HG02973 (cell line): ENCODE results near the gene CACNB4.

Source experiments
- ATAC-seq: cut with Tn5 transposase; IDR thresholded peaks from one replicate; pipeline ENCODE4 v1.9.1; 2021; ENCODE audit warnings: moderate library complexity; ENCODE audit not compliant: unreplicated experiment

CACNB4 gene

GRCh38 chr2:151830961-151831360, 267.9 kb downstream of the CACNB4 start:
- ATAC-seq: no peak

GRCh38 chr2:151828890-151829324, 269.9 kb downstream of the CACNB4 start:
- ATAC-seq: no peak

GRCh38 chr2:151828143-151828889, 270.5 kb downstream of the CACNB4 start, which contains the start of gene ARL5A:
ARL5A (minus strand) TSS chr2:151828421; CDS start chr2:151828176, 245 bp downstream.
- ATAC-seq: peak; percentile 94

DNA sequence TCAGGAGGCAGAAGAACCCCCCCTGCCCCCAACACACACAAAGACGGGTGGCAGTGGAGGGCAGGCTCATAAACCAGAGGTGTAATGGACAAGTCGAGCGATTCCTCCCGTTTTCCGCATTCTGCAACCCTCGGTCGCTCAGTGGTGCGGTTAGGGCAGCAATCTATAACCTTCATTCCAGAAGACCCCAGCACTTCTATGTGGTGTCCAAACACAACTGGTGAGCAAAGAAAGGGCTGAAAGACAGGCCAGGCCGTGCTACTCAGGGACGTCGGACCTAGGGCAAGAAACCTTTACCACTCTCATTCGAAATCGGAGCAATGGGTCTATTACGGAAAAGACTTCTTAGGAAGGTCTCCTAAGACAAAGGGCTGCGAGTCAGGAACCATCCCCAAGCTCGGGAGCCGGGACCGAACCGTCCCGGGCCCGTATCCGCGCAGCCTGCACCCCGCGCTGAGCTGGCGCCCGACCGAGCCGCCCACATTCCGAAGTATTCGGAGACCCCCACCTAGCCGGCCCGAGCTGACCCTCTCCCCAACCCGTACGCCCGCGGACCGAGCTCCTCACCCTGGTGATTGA, 271.2 kb downstream of the CACNB4 start:
- ATAC-seq: peak; percentile 25

GRCh38 chr2:151826737-151827157, 272.1 kb downstream of the CACNB4 start:
- ATAC-seq: no peak

GRCh38 chr2:151824886-151825285, 274.0 kb downstream of the CACNB4 start:
- no peak for ATAC-seq

- no peak for ATAC-seq
These were observed 275.2 kb downstream of the CACNB4 start for GRCh38 chr2:151823651-151824050.

DNA sequence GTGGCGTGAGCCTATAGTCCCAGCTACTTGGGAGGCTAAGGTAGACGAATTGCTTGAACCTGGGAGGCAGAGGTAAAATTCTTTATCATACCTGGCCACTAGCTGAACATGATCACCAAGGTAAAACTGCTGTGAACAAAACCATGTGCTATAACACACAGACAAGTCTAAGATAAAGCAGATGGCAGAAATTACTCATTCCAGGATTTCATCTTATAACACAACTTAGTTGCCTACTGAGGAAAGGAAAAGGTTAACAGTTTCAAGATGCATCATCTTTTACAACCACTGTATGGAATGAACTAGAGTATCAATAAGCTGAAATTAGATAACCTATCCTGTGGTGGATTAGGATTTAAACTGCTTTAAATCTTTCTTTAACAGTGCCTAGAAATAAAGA, 278.9 kb downstream of the CACNB4 start:
- peak; percentile 47 for ATAC-seq

DNA sequence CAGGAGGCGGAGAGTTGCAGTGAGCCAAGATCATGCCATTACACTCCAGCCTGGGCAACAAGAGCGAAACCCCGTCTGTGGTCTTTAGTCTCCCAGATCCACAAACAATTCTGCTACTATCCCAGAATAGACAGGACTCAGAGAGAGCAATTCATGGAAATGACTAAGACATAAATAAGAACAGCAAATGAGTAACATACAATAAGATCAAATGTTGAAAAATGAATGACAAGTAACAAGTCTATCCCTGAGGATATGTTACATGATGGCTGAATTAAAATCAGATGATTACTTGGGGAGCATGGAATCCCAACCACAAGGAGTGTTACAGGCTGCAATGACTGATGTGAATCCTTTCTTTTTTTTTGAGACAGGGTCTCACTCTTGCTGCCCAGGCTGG, 280.9 kb downstream of the CACNB4 start:
- ATAC-seq: no peak

- ATAC-seq: no peak
These were observed 282.0 kb downstream of the CACNB4 start for GRCh38 chr2:151816843-151817242.

DNA sequence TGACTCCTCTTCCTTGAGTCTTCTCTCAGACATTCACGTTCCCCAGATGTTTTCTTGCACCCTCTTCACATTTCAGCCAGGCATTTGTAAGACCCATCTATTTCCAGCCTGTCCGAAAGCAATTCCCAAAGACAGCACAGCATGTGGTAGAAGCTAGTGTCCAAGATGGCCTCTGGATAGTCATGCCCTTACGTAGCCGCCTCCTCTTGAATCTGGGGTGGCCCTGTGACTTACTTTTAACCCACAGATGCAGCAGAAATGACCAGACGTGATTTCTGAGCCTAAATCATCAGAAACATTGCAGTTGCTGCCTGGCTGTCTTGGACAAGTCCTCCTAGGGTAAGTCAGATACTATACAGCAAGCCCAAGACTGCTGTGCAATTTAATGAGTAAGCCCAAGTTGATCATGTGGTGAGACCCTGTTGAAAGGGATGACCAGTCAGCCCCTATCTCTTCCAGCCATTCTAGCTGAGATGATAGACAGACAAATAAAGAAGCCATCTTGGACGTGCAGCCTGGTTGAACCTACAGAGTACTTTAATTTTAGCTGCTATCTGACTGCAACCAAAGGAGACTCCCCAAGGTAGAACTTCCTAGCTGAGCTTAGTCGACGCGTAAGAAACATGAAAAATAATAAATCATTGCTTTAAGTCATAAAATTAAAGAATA, 282.9 kb downstream of the CACNB4 start:
- ATAC-seq: no peak

GRCh38 chr2:151810489-151810888, 288.4 kb downstream of the CACNB4 start:
- ATAC-seq: no peak

GRCh38 chr2:151809073-151809383, 289.8 kb downstream of the CACNB4 start:
- ATAC-seq: no peak

DNA sequence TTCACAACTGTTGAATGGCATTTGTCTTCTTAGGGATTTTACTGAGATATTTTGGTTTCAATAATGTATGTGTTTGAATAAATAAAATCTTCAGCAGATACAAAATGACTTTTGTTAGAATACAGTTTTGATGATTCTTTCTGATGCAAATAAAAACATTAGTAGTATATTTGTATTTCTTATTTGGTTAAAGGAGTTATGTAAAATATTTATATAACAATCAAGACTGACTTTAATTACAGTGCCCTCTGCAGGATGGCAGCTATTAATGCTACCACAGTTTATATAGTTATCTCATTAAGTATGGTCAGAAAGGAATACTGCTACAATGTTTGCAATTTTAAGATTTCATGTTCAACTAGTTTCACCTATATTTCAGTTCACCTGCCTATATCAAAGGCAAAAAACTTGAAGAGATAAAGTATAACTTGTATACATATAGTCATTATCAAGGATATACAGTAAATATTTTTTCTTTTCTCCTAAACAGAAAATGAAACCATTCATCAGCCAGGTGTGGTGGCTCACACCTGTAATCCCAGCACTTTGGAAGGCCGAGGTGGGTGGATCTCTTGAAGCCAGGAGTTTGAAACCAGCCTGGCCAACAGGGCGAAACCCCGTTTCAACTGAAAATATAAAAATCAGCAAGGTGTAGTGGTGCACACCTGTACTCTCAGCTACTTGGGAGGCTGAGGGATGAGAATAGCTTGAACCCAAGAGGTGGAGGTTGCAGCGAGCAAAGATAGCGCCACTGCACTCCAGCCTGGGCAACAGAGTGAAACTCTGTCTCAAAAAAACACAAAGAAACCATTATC, 290.4 kb downstream of the CACNB4 start:
- ATAC-seq: no peak

- no peak for ATAC-seq
These were observed 292.9 kb downstream of the CACNB4 start for GRCh38 chr2:151805961-151806360.

DNA sequence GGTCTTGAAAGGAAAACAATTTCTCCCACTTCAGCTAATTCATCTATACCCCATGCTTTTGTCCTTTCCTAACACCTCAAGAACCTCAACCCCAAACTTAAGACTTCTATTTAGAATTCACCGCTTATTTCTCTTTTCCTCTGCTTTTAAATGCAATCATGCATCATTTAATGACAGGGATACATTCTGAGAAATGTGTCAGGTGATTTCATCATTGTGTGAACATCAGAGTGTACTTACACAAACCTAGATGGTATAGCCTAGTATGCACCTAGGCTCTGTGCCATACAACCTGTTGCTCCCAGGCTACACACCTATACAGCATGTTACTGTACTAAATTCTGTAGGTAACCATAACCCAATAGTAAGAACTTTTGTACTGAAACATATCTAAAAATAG, 293.5 kb downstream of the CACNB4 start:
- no peak for ATAC-seq

DNA sequence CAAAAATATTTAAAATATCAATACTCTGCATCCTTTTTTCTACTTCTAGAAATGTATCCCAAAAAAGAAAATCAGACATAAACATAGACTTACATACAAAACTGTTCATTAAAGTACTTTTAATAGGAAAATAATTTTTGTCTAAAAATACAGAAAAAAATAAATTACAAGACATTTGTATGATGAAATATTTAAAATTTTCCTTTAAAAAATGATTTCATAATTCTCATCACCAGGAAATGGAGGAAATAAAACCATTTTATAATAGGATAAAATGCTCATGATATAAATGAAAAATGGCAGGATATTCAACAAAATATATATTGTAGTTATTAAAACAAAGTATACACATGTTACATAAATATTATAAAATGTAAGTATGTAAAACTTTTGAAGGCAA, 295.0 kb downstream of the CACNB4 start:
- ATAC-seq: no peak

DNA sequence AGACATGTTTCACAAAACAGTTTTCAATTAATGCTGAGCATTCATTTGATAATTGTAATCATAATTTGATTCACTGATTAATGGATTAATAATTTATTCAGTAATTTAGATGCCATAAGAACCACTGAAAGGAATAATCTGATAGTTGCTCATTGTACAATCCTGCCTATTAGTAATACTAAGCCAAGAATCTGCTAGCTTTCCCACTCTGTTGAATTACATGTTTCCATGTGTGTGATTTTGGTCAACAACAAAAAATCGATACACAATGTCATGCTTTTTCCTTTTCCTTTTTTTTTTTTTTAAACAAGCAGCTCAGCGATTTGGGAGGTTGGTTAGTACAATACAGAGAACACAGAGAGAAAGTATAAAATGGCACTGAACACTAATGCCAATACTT, 296.5 kb downstream of the CACNB4 start:
- ATAC-seq: no peak

DNA sequence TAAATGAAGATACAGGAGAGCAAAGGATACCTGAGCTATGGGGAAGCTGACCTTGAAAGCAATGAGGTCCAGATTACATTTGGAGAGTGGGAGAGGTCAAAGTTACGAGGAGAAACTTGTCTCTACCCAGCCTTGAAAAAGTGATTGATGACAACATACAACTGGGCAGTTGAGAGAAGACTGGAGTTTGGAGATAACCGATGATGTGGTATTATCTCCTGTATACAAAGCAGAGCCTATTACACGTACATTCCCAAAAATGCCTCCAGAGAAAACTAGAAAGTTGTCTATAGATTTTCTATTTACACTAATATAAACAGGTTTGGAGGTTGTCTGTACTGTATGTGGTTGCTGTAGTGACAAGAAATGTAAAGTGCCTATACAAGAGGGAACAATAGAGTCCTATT, 299.0 kb downstream of the CACNB4 start:
- ATAC-seq: no peak

DNA sequence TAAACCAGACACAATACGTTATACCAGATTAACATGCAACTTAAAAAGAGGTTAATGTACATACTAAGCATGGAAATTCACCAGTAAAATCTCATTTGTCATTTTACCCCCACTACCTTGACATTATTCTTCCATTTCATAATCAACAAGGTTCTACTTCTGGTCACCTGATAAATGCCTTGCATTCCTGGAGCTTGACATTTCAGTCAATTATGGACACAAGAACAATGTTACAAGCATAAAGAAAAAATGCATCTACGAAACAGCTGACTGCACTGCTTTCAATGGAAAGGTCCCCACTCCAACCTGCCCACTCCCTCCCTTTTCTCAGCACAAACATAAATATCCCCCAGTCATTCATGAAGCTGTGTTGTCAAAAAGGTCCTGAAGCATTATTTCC, 302.1 kb downstream of the CACNB4 start:
- ATAC-seq: no peak

GRCh38 chr2:151795646-151796240, 303.1 kb downstream of the CACNB4 start:
- ATAC-seq: no peak
